Stimulated activated CD4-positive, alpha-beta T cell treated with anti-CD3 and anti-CD28 coated beads, Interleukin-1b, Interleukin-23, amount 100 ng/mL, for 24 hours (primary cell): ENCODE data around the gene SLC10A1.
A peak's percentile ranks its signal among the peaks of the same experiment; 100 is the strongest.
"Not testable (repeated sequence)": the region's sequence is repeated elsewhere in the genome, so short reads cannot be mapped to it uniquely, and the experiment has no call there.

ENCODE experiments used
- DNase-seq, 4 experiments: peaks; one replicate each; pipeline ENCODE4 v3.0.0-alpha.2; 2020; ENCODE audit warnings: low read depth in 4 of 4, low spot score in 1 of 4

The SLC10A1 gene

GRCh38 chr14:69796797-69797500 is at the start of gene SLC10A1:
Gene SLC10A1 (minus strand): TSS chr14:69797241. CDS start chr14:69797155, 86 bp downstream.
- no peak for DNase-seq

DNA sequence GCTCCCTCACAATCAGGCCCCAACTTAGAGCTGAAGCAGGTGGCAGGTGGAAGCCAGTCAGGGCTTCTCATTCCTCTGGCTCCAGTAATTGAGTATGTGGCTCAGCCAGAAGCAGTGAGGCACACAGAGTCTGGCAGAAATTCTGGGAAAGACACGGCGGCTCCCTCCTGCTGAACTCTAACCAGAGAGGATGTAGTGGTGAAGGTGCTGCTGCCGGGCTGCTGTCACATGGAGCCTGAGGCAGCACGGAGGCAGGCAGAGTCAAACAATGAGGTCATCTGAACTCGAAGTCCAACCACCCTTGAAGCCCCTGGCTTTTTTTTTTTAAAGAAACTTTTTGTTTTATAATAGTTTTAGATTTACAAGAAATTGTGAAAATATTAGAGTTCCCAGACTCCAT is 48.7 kb upstream of the SLC10A1 start:
- DNase-seq, result no peak

GRCh38 chr14:69845050-69845581 is 48.1 kb upstream of the SLC10A1 start:
- no peak for DNase-seq

DNA sequence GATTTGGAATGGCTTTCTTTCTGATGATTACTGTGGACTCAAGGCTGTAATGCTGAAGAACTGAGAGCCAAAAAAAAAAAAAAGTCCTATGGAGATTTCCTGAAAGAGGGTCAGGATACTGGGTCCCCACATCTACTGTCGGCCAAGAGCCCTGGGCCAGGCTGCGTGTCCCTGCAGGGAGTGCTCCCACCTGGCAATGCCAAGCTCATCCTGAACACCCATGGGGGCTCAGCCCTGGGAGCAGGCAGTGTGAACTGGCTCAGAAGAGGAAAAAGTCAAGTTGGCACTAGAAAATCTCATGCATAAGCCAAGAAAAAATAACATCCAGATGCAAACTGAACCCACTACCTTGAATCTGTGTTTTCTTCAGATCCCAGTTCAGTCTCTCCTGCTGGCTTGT is 47.1 kb upstream of the SLC10A1 start:
- DNase-seq, result no peak

GRCh38 chr14:69842686-69843420 is 45.8 kb upstream of the SLC10A1 start:
- no peak for DNase-seq

DNA sequence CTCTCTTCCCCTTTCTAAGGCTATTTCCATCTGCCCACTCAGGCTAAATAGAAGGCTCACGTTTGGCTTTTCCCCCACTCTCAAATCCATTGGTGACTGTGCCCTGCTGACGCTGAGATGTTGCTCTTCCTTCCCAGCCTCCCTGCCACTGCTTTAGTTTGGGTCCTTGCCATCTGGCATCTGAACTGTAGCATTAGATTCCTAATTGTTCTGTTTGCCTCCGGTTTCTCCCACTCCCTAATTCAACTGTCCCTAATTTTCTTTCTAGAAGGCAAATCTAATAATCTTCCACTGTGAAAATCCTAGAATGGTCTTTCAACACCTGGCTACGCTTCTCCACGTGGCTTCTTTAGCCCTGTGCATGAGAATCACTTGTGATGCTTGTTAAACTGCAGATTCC is 44.6 kb upstream of the SLC10A1 start:
- DNase-seq, result no peak

DNA sequence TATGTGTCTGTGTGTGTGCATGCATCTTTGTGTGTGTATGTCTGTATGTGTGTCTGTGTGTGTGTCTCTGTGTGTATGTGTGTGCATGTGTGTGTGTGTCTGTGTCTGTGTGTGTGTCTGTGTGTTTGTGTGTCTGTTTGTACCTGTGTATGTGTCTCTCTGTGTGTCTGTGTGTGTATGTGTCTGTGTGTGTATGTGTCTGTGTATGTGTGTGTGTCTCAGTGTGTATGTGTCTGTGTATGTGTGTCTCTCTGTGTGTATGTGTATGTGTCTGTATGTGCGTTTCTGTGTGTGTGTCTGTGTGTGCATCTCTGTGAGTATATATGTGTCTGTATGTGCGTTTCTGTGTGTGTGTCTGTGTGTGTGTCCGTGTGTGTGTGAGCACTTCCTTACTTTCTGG is 42.6 kb upstream of the SLC10A1 start:
- no peak for DNase-seq

- DNase-seq, result no peak
These were observed 41.9 kb upstream of the SLC10A1 start for GRCh38 chr14:69838881-69839416.

DNA sequence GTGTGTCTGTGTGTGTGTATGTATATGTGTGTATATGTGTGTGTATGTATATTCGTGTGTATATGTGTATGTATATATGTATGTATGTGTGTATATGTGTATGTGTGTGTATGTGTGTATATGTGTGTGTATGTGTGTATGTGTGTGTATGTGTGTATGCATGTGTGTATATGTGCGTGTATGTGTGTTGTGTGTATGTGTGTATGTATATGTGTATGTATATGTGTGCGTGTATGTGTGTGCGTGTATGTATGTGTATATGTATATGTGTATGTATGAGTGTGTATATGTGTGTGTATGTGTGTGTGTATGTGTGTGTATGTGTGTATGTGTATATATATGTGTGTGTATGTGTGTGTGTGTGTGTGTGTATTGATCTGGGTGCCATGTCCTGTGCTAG is 31.8 kb upstream of the SLC10A1 start:
- DNase-seq, result no peak

GRCh38 chr14:69828354-69828753 is 31.3 kb upstream of the SLC10A1 start:
- no peak for DNase-seq

- no peak for DNase-seq
These were observed 30.5 kb upstream of the SLC10A1 start for GRCh38 chr14:69827560-69827959.

- DNase-seq, result no peak
These were observed 25.4 kb upstream of the SLC10A1 start for GRCh38 chr14:69822456-69822855.

DNA sequence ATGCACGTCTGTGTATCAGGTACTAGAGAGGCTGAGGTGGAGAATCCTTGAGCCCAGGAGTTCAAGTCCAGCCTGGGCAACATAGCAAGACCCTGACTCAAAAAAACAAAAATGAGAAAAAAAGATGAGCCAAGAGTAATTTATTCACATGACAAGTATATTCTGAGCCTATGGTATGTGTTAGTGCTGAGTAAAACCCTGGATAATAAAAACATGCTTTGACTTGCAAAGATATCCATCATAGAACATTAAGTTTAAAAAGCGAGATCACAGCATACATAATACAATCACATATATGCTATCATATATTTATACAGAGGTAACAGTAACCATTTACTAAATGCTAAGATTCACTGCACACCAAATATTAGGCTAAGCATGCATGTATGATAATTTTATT is 23.9 kb upstream of the SLC10A1 start:
- no peak for DNase-seq

DNA sequence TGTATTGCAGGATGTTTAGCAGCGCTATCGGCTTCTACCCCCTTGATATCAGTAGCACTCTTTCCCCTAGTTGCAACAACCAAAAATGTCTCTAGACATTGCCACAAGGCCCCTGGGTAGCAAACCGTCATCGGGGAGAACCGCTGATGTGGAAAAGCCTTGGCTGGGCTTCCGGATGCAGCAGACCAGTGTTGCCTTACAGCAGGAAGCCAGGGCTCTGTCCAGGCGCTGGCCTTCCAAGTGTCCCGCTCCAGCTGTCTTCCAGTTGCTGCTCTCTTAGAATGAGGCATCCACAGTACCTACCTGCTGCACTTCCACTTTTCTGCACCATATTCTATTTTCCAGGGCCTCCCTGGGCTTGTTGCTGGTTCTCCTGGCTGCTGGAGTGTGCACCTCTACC is 22.6 kb upstream of the SLC10A1 start:
- DNase-seq, result no peak

DNA sequence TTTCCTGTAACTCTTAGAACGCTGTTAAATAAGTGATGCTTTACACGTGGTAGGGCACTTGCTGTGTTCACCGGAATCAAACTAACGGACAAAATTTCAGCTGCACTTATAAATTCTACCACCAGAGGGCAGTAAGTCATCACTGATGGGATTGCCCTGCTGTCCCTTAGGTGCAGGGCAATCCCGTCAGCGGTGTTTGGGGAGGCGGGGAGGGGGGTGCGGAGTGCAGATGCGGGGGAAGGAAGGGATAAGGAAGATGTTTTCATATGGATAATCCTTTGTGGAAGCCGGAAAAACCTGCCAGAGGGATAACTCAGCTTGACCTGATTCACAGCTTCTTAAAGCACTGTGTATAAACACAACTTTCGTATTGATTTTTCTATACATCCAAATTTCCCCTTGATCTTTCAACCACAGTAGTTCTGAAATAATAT is 21.7 kb upstream of the SLC10A1 start:
- peak in 3 of 4 experiments; percentile 10 to 50 (median 41) for DNase-seq

GRCh38 chr14:69816216-69816615 is 19.2 kb upstream of the SLC10A1 start:
- DNase-seq, result no peak

GRCh38 chr14:69815556-69815955 is 18.5 kb upstream of the SLC10A1 start:
- no peak for DNase-seq

DNA sequence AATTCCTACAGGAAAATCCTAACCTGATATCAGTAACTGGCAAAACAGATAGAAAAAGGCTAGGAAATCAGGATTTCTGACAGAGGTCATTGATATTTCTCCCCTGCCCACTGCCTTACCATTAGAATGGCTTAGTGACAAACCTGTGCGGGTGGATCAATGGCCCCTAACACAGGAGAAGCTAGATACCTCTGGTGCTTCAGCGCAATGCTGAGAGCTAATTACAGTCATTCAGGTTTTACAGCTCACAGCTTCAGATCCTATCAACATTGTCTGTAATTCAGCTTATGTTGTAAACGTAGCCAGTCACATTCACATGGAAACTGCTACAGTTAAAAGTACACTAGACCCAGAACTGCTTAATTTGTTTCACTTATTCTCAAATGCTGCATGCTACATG is 17.4 kb upstream of the SLC10A1 start:
- no peak for DNase-seq

DNA sequence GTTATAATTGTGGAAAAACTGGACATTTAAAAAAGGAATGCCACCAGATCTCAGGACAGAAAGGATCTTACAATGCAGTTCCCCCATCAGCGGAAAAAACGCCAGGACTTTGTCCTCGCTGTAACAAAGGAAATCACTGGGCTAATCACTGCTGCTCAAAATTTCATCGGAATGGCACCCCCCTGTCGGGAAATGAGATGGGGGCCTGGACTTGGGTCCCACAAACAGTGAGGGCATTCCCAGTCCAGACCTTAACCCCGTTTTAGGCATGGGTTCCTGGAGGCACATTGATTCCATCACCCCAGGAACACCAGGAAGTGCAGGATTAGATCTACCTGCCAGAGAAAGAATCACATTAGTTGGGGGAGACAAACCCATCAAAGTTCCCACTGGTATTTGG is 16.3 kb upstream of the SLC10A1 start:
- DNase-seq, result not testable (repeated sequence)

- no peak for DNase-seq
These were observed 15.7 kb upstream of the SLC10A1 start for GRCh38 chr14:69812711-69813110.

- no peak for DNase-seq
These were observed 14.8 kb upstream of the SLC10A1 start for GRCh38 chr14:69811868-69812252.

- DNase-seq, result no peak
These were observed 14.3 kb upstream of the SLC10A1 start for GRCh38 chr14:69811227-69811867.
